Measurements from ENCODE around the gene XXYLT1. TPM values are rescaled to one million over a fixed set of nuclear protein-coding genes. Genes with fewer than 3 reads are reported as not detected.

XXYLT1 gene
- total RNA-seq, 1 donor from 2014 or later, result 7.6 TPM

DNA sequence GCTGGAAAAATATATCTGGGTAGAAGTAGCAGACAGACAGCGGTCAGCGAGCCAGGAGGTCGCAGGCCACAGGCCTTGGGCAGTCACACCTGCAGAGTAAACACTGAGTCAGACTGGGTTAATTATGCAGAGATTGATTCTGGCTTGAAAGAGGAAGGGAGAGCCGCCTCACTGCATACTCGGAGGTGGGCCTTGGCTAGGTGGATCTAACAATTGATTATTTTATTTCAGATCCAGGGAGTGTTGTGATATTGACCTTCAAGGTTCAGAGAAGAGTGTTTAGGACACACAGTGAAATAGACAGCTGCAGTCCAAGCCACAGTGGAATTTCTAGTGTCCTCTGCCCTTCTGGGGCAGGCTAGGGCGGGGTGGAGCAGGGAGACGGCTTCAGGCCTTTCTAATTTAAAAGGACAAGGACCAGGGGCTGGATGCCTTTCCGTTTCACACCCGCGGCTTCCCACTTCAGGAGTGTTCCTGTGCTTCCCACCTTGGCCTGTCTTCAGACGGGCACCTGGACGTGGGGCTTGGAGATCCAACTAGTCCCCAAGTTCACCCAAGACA lies 237.3 kb downstream of the XXYLT1 start:
- DNase-seq (no peak), ATAC-seq (ENCODE audit: low read depth) (peak; percentile 73)
- Mint-ChIP-seq H3K27me3 (peaks cover 2% of the 10 kb centered on the region), H3K36me3 (ENCODE audit: low read depth) (no peaks in the 10 kb centered on the region), H3K4me3 (no peak overlapping the region), H3K27ac (peak overlapping the region; percentile 35), H3K4me1 (peaks cover 12% of the 10 kb centered on the region), H3K9me3 (peaks cover 2% of the 10 kb centered on the region)
- ChIA-PET POLR2A (interaction anchor here (0.8 kb wide), 1 partner anchor 60 kb away, joined by 3 read pairs; no protein-coding TSS in a partner anchor), CTCF (no interaction called here)
- intact Hi-C loops (cut with micrococcal nuclease), result no loop called here
- TF ChIP-seq, protein P1, sequence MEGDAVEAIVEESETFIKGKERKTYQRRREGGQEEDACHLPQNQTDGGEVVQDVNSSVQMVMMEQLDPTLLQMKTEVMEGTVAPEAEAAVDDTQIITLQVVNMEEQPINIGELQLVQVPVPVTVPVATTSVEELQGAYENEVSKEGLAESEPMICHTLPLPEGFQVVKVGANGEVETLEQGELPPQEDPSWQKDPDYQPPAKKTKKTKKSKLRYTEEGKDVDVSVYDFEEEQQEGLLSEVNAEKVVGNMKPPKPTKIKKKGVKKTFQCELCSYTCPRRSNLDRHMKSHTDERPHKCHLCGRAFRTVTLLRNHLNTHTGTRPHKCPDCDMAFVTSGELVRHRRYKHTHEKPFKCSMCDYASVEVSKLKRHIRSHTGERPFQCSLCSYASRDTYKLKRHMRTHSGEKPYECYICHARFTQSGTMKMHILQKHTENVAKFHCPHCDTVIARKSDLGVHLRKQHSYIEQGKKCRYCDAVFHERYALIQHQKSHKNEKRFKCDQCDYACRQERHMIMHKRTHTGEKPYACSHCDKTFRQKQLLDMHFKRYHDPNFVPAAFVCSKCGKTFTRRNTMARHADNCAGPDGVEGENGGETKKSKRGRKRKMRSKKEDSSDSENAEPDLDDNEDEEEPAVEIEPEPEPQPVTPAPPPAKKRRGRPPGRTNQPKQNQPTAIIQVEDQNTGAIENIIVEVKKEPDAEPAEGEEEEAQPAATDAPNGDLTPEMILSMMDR (IDR thresholded peaks at IDR 0.05), result no peak

DNA sequence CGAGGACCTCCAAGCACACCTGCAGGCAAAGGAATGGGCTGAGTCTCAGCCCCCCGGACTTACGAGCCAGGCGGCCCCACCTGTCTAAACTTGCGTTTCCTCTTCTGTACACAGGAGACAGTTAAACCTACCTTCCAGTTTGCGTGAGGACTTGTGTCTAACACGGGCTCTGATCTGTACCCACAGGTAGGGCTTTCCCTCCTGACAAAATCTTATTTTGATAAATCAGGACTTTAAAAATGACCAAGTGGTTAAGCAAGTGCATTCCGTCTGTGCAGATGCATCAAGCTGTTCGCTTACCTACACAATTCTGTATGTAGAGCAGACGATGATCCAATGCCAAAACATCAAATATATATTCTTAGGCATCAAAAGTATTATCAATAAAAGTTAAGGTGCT lies 238.0 kb downstream of the XXYLT1 start:
- H3K4me3 Mint-ChIP-seq, result no peak overlapping the region
- TF ChIP-seq, protein P1 (IDR thresholded peaks at IDR 0.05), result no peak
- ATAC-seq (ENCODE audit: low read depth), result no peak
- no peaks in the 10 kb centered on the region for H3K36me3 Mint-ChIP-seq (ENCODE audit: low read depth)
- POLR2A ChIA-PET, result interaction anchor here (0.8 kb wide), 1 partner anchor 61 kb away, joined by 3 read pairs; no protein-coding TSS in a partner anchor
- H3K27me3 Mint-ChIP-seq, result peaks cover 2% of the 10 kb centered on the region
- peaks cover 12% of the 10 kb centered on the region for H3K4me1 Mint-ChIP-seq
- no peak overlapping the region for H3K27ac Mint-ChIP-seq
- intact Hi-C loops (cut with micrococcal nuclease), result no loop called here
- CTCF ChIA-PET, result no interaction called here
- peaks cover 2% of the 10 kb centered on the region for H3K9me3 Mint-ChIP-seq
- no peak for DNase-seq

DNA sequence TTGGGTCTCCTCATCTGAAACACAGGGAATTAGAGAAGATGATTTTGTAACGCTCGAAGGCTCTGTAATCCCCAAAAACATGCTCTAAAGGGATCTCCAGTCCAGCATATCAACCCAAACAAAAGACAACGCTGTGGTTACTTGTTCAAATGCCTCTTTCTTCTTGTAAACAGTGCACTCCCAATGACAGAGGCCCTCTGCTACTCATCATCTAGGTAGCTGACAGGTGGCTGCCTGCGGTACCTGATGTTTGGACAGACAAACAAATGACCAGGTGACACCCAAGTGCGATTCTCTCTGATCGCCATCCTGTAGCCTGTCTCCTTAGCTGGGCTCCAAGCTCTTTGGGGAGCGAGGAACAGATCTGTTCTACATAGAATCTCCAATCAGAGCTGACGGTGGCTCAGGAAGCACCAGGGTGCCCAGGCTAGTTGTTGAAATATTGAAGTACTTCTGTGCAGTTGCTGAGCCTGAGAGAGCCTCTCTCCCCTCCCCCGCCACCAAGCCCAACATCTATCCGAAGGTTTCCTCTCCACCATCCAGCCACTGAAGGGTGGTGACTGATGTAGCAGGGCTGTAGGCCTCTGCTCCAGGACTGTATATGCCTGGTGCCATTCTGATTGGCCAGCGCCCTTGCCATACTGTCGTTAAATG lies 238.7 kb downstream of the XXYLT1 start:
- no peak for ATAC-seq (ENCODE audit: low read depth)
- Mint-ChIP-seq H3K9me3 (peaks cover 2% of the 10 kb centered on the region), H3K27me3 (peaks cover 2% of the 10 kb centered on the region), H3K4me1 (peaks cover 12% of the 10 kb centered on the region), H3K27ac (no peak overlapping the region), H3K4me3 (no peak overlapping the region), H3K36me3 (ENCODE audit: low read depth) (no peaks in the 10 kb centered on the region)
- CTCF ChIA-PET, result no interaction called here
- no peak for DNase-seq
- TF ChIP-seq, protein P1 (IDR thresholded peaks at IDR 0.05), result no peak
- POLR2A ChIA-PET, result no interaction called here
- intact Hi-C loops (cut with micrococcal nuclease), result no loop called here

DNA sequence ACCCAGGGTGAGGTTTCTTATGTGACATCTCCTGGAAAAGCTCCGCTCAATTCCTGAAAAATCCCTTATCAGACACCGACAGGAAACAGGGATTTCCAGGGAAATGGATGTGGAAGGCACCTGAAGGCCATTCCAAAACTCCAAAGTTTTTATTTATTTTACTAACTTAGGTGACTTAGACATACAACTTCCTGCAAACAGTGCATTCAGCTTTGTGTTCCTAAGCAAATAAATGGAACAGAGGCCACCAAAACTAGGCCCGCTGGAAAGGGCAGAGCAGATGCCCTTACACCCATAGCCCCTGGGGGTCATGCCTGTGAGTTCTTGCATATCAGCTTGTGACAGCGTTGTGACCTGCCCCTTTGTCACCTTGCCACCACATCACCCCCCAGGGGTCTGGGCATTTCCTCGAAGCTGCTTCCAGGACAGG lies 239.4 kb downstream of the XXYLT1 start:
- H3K4me3 Mint-ChIP-seq, result no peak overlapping the region
- TF ChIP-seq, protein P1 (IDR thresholded peaks at IDR 0.05), result no peak
- peaks cover 2% of the 10 kb centered on the region for H3K27me3 Mint-ChIP-seq
- intact Hi-C loops (cut with micrococcal nuclease), result no loop called here
- H3K36me3 Mint-ChIP-seq (ENCODE audit: low read depth), result no peaks in the 10 kb centered on the region
- DNase-seq, result no peak
- POLR2A ChIA-PET, result no interaction called here
- H3K4me1 Mint-ChIP-seq, result peaks cover 12% of the 10 kb centered on the region
- H3K27ac Mint-ChIP-seq, result no peak overlapping the region
- no peak for ATAC-seq (ENCODE audit: low read depth)
- no peaks in the 10 kb centered on the region for H3K9me3 Mint-ChIP-seq
- CTCF ChIA-PET, result interaction anchor here (0.8 kb wide), 1 partner anchor 29 kb away, joined by 3 read pairs; no protein-coding TSS in a partner anchor

DNA sequence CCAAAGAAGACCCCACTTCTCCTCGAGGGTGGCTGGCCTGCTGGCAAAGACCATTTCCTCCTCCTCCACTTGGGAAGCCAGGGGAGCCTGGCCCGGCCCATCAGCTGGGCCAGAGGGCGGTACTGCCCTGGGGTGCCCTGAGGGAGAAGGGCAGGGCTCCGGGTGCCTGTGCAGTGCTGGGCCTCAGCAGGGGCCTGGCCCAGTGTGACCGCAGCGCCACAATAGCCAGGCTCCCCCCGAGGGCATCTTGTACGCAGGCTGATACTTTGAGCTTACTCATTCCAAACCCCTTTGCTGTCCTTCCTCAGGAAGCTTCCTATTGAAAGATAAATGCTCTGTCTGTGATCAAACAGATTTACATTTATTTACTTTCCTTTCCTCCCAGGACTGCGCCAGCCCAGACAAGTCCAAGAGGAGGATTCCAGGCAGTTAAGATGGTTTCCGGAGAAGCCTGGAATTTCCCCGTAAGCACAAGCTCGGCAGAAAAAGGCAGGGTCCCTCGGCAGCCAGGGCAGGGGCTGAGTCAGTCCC lies 240.1 kb downstream of the XXYLT1 start:
- Mint-ChIP-seq H3K4me1 (peaks cover 12% of the 10 kb centered on the region), H3K36me3 (ENCODE audit: low read depth) (no peaks in the 10 kb centered on the region), H3K4me3 (no peak overlapping the region), H3K27ac (no peak overlapping the region), H3K9me3 (no peaks in the 10 kb centered on the region), H3K27me3 (peaks cover 2% of the 10 kb centered on the region)
- TF ChIP-seq, protein P1 (IDR thresholded peaks at IDR 0.05), result no peak
- ChIA-PET CTCF (interaction anchor here (0.8 kb wide), 1 partner anchor 28 kb away, joined by 3 read pairs; no protein-coding TSS in a partner anchor), POLR2A (no interaction called here)
- no peak for ATAC-seq (ENCODE audit: low read depth)
- intact Hi-C loops (cut with micrococcal nuclease), result no loop called here
- DNase-seq, result no peak

All from activated B cell treated with CpG ODN at 0.5 μM for 24 hours (primary cell).